Endothelial cell of umbilical vein (primary cell): Measurements from ENCODE around the gene RNU5B-1. TPM values are rescaled to one million over a fixed set of nuclear protein-coding genes. Genes with fewer than 3 reads are reported as not detected.

Experiments
- BruUV-seq: library from RNA; stranded (reverse); fragments of 400-500 nt; replicated peaks from 2 replicates; lab custom pipeline; 2021; lab: Mats Ljungman, UMichigan
- CTCF ChIA-PET: fragments of 300-600, 350-600 bp; sonication (Branson Sonifier 250); formaldehyde crosslinking; loops from one replicate; lab custom pipeline; 2021; ENCODE audit warnings: antibody characterized with exemption, inconsistent platforms; lab: Charles Lee
- POLR2A ChIA-PET: fragments of 300-600, 350-600 bp; sonication (Branson Sonifier 250); formaldehyde crosslinking; loops from one replicate; lab custom pipeline; 2021; ENCODE audit warnings: antibody characterized with exemption, inconsistent platforms; lab: Charles Lee
- DNase-seq: peaks from one replicate; pipeline ENCODE4 v3.0.0-alpha.2; 2011; ENCODE audit warnings: low read depth, low spot score
- FAIRE-seq: peaks from 2 replicates; lab custom pipeline; 2011; peaks lifted over from hg19 to GRCh38; lab: Jason Lieb, UNC
- H2AFZ ChIP-seq: 2 replicates; pipeline ENCODE4 v1.6.0; 2012; ENCODE audit warnings: low read depth, low read length, control low read depth, inconsistent platforms
- H3K27ac ChIP-seq: 2 replicates; pipeline ENCODE4 v1.5.1; 2011; ENCODE audit warnings: low read depth, mild to moderate bottlenecking, control low read depth, low read length, moderate library complexity; ENCODE audit not compliant: insufficient read depth
- H3K27me3 ChIP-seq, 2 experiments: 2 replicates each; pipeline versions ENCODE4 v1.6.0 to v1.6.1; 2011; ENCODE audit warnings: low read length in 2 of 2, mixed read lengths in 1 of 2; ENCODE audit not compliant: control insufficient read depth in 2 of 2, insufficient read depth in 2 of 2
- H3K36me3 ChIP-seq, 2 experiments: 2 replicates in 1 of 2; 3 replicates in 1 of 2; pipeline ENCODE4 v1.5.1; 2011; ENCODE audit warnings: low read length in 2 of 2, mild to moderate bottlenecking in 1 of 2, moderate library complexity in 1 of 2; ENCODE audit not compliant: control insufficient read depth in 2 of 2, insufficient read depth in 2 of 2; ENCODE audit errors: extremely low read depth in 1 of 2
- H3K4me1 ChIP-seq: 3 replicates; pipeline ENCODE4 v1.5.1; 2011; ENCODE audit warnings: mild to moderate bottlenecking, low read length; ENCODE audit not compliant: control insufficient read depth, insufficient read depth; ENCODE audit errors: extremely low read depth
- H3K4me2 ChIP-seq: 2 replicates; pipeline ENCODE4 v1.6.1; 2011; ENCODE audit warnings: low read length, control low read depth, mixed read lengths; ENCODE audit not compliant: insufficient read depth
- H3K4me3 ChIP-seq, 3 experiments: fragments of 200-600 bp in 1 of 3; sonication (generic), shearing (Covaris generic) in 1 of 3; replicated peaks in 1 of 3; 2 replicates each; pipeline ENCODE4 v1.5.1; 2011 to 2016; ENCODE audit warnings: control low read depth in 3 of 3, low read length in 3 of 3, mild to moderate bottlenecking in 2 of 3, inconsistent platforms in 1 of 3, low read depth in 1 of 3, moderate library complexity in 1 of 3; ENCODE audit not compliant: insufficient read depth in 1 of 3
- H3K79me2 ChIP-seq: 2 replicates; pipeline ENCODE4 v1.6.0; 2012; ENCODE audit warnings: low read length, inconsistent platforms; ENCODE audit not compliant: control insufficient read depth, insufficient read depth
- H3K9ac ChIP-seq: replicated peaks from 2 replicates; pipeline ENCODE3; 2011; ENCODE audit warnings: low read length, control low read depth; ENCODE audit not compliant: insufficient read depth; ENCODE audit errors: extremely low read depth
- H3K9me1 ChIP-seq: replicated peaks from 3 replicates; pipeline ENCODE4 v1.6.0; 2011; ENCODE audit warnings: mild to moderate bottlenecking, low read length; ENCODE audit not compliant: control insufficient read depth, insufficient read depth; ENCODE audit errors: extremely low read depth
- H3K9me3 ChIP-seq: replicated peaks from 2 replicates; pipeline ENCODE4 v1.5.1; 2012; ENCODE audit warnings: low read length, inconsistent platforms; ENCODE audit not compliant: control insufficient read depth, insufficient read depth
- H4K20me1 ChIP-seq: replicated peaks from 2 replicates; pipeline ENCODE3; 2011; ENCODE audit warnings: mild to moderate bottlenecking, low read length; ENCODE audit not compliant: control insufficient read depth, insufficient read depth; ENCODE audit errors: extremely low read depth
- EZH2 ChIP-seq: IDR thresholded peaks from 2 replicates; pipeline ENCODE4 v1.6.1; 2012; ENCODE audit warnings: borderline replicate concordance, low read depth, mild to moderate bottlenecking, moderate library complexity, low read length, inconsistent platforms; ENCODE audit not compliant: severe bottlenecking
- FOS ChIP-seq: IDR thresholded peaks from 2 replicates; pipeline ENCODE4 v1.6.1; 2011; ENCODE audit warnings: mild to moderate bottlenecking, low read length, moderate library complexity, borderline replicate concordance; ENCODE audit not compliant: insufficient read depth
- GATA2 ChIP-seq: IDR thresholded peaks from 2 replicates; pipeline ENCODE4 v1.7.0; 2011; ENCODE audit warnings: low read depth, mild to moderate bottlenecking, moderate library complexity, mixed read lengths, low read length; ENCODE audit not compliant: insufficient read length, insufficient read depth
- JUN ChIP-seq: IDR thresholded peaks from 2 replicates; pipeline ENCODE4 v1.6.1; 2011; ENCODE audit warnings: borderline replicate concordance, low read depth; ENCODE audit not compliant: insufficient read length, insufficient read depth
- MYC ChIP-seq: IDR thresholded peaks from one replicate; pipeline ENCODE4 v1.6.1; 2011; ENCODE audit warnings: mild to moderate bottlenecking, low read depth, low read length
- POLR2A ChIP-seq: IDR thresholded peaks from 2 replicates; pipeline ENCODE4 v1.6.1; 2012; ENCODE audit warnings: low read depth, mild to moderate bottlenecking, control low read depth, low read length
- POLR2AphosphoS5 ChIP-seq: IDR thresholded peaks from 2 replicates; pipeline ENCODE4 v1.6.1; 2012; ENCODE audit warnings: low read depth, mild to moderate bottlenecking, control low read depth, low read length, moderate library complexity; ENCODE audit not compliant: insufficient read depth
- dilution Hi-C: fragments of 300-500 bp; cut with MboI; formaldehyde crosslinking; loops from one replicate; pipeline ENCODE4 v1.15.0; 2019; ENCODE audit warnings: low sequenced_read_pairs; ENCODE audit not compliant: extremely low pct_ligation_motif_present
- intact Hi-C: fragments of 100-400 bp; cut with micrococcal nuclease; formaldehyde crosslinking; loops from one replicate; pipeline ENCODE4 v1.10.0; 2022
- polyA plus RNA-seq, 4 experiments: library from polyadenylated mRNA; depleted of rRNA in 3 of 4; stranded (reverse) in 3 of 4; unstranded in 1 of 4; fragments of >200 nt; gene quantifications; 2 replicates each; pipeline versions ENCODE4 v1.2.1 to v1.2.3, GENCODE V29; 2011 to 2012; ENCODE audit warnings: missing spikeins in 1 of 4
- total RNA-seq: library from RNA; stranded (reverse); gene quantifications from 2 replicates; pipeline ENCODE4 v1.2.3, GENCODE V29; 2021
- TF ChIP-seq, protein P1 (sequence below), 2 donors: IDR thresholded peaks; 1 replicate in 1 of 2; 2 replicates in 1 of 2; pipeline ENCODE4 v1.5.1; 2011; ENCODE audit warnings: low read length in 2 of 2, mild to moderate bottlenecking in 2 of 2, moderate library complexity in 2 of 2, control low read depth in 1 of 2, inconsistent platforms in 1 of 2, low read depth in 1 of 2; ENCODE audit not compliant: insufficient read depth in 1 of 2; ENCODE audit errors: extremely low read depth in 1 of 2
- TF ChIP-seq, protein P2 (sequence below): IDR thresholded peaks from 2 replicates; pipeline ENCODE4 v1.6.1; 2011; ENCODE audit not compliant: insufficient read depth, insufficient read length

Gene RNU5B-1
- total and polyA plus RNA-seq, 2 donors (not counting 3 experiments of a cell fraction or from before 2014, with no cell fraction given): not detected

DNA sequence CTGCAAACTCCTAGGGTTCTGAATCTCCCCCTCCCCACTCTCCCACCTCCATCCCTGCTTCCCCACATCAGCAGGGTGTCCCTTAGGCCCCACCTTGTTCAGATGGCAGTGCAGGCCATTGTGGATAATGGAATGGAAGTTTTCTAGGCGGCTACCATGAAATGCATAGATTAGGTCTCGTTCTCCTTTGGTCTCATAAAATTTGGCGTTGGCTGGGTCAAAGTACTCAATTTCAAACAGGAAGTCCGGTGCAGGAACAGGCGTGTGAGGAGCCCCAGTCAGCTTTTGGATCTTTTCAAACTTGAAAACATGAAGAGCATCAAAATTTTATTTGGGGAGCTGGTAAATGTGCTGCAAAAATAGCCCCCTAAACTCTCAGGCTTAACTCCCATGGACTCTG is 38.0 kb upstream of the RNU5B-1 start:
- H3K4me1 ChIP-seq: no peaks in the 10 kb centered on the region
- H3K9ac ChIP-seq: no peak overlapping the region
- ChIA-PET CTCF (no interaction called here), POLR2A (no interaction called here)
- BruUV-seq: no TSS peak
- no peak overlapping the region for H3K4me2 ChIP-seq
- no peak overlapping the region for H3K4me3 ChIP-seq
- FAIRE-seq (no peak), DNase-seq (no peak)
- H3K27me3 ChIP-seq: no peaks in the 10 kb centered on the region
- no peaks in the 10 kb centered on the region for H3K9me1 ChIP-seq
- TF ChIP-seq, protein P1, sequence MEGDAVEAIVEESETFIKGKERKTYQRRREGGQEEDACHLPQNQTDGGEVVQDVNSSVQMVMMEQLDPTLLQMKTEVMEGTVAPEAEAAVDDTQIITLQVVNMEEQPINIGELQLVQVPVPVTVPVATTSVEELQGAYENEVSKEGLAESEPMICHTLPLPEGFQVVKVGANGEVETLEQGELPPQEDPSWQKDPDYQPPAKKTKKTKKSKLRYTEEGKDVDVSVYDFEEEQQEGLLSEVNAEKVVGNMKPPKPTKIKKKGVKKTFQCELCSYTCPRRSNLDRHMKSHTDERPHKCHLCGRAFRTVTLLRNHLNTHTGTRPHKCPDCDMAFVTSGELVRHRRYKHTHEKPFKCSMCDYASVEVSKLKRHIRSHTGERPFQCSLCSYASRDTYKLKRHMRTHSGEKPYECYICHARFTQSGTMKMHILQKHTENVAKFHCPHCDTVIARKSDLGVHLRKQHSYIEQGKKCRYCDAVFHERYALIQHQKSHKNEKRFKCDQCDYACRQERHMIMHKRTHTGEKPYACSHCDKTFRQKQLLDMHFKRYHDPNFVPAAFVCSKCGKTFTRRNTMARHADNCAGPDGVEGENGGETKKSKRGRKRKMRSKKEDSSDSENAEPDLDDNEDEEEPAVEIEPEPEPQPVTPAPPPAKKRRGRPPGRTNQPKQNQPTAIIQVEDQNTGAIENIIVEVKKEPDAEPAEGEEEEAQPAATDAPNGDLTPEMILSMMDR (IDR thresholded peaks at IDR 0.05; ENCODE audit: extremely low read depth in 1 of 2, insufficient read depth in 1 of 2, low read depth in 1 of 2, low read length in 2 of 2): no peak
- no peak for TF ChIP-seq MYC
- no peak for TF ChIP-seq EZH2
- TF ChIP-seq JUN: no peak
- no peak for TF ChIP-seq POLR2AphosphoS5
- TF ChIP-seq, protein P2, sequence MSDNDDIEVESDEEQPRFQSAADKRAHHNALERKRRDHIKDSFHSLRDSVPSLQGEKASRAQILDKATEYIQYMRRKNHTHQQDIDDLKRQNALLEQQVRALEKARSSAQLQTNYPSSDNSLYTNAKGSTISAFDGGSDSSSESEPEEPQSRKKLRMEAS: no peak
- no peak for TF ChIP-seq GATA2
- no peak for TF ChIP-seq POLR2A
- TF ChIP-seq FOS: no peak
- no peaks in the 10 kb centered on the region for H3K9me3 ChIP-seq
- peaks cover 0 to 6% of the 10 kb centered on the region in 2 experiments for H3K36me3 ChIP-seq
- dilution Hi-C loops: no loop called here
- H3K27ac ChIP-seq: no peak overlapping the region
- intact Hi-C loops: no loop called here
- no peaks in the 10 kb centered on the region for H3K79me2 ChIP-seq
- H2AFZ ChIP-seq: no peak overlapping the region
- H4K20me1 ChIP-seq: no peaks in the 10 kb centered on the region
